AG04450 (cell line): Measurements from ENCODE around the gene EDEM3. TPM values are rescaled to one million over a fixed set of nuclear protein-coding genes. Genes with fewer than 3 reads are reported as not detected.

Source experiments
- CTCF ChIA-PET: fragments of 300-600, 350-600 bp; formaldehyde crosslinking; extraction: SDS; loops from one replicate; lab custom pipeline; 2022; ENCODE audit warnings: antibody characterized with exemption, inconsistent platforms; lab: Charles Lee
- POLR2A ChIA-PET: fragments of 350-600 bp; formaldehyde crosslinking; extraction: SDS; loops from one replicate; lab custom pipeline; 2021; ENCODE audit warnings: antibody characterized with exemption, inconsistent platforms; lab: Yijun Ruan, JAX
- DNase-seq: peaks from one replicate; pipeline ENCODE4 v3.0.0-alpha.2; 2011; ENCODE audit warnings: low read depth, low spot score
- H3K27ac ChIP-seq: one replicate; pipeline ENCODE4 v1.5.1; 2012; ENCODE audit warnings: low read depth, low read length, control low read depth
- H3K27me3 ChIP-seq: one replicate; pipeline ENCODE4 v1.6.0; 2012; ENCODE audit warnings: low read length; ENCODE audit not compliant: control insufficient read depth, insufficient read depth
- H3K4me3 ChIP-seq: 2 replicates; pipeline ENCODE4 v1.5.1; 2011; ENCODE audit warnings: mild to moderate bottlenecking, low read depth, low read length, control low read depth
- H3K9me3 ChIP-seq: 2 replicates; pipeline ENCODE4 v1.5.1; 2012; ENCODE audit warnings: low read length; ENCODE audit not compliant: control insufficient read depth, insufficient read depth
- polyA plus RNA-seq: library from polyadenylated mRNA; depleted of rRNA; stranded (reverse); fragments of >200 nt; gene quantifications from 2 replicates; pipeline ENCODE4 v1.2.3, GENCODE V29; 2011; rRNA removed
- TF ChIP-seq, protein P1 (sequence below): IDR thresholded peaks from 2 replicates; pipeline ENCODE4 v1.5.1; 2011; ENCODE audit warnings: low read depth, low read length, control low read depth, inconsistent platforms

The EDEM3 gene
- polyA plus RNA-seq, 1 experiment, result 26.1 TPM

DNA sequence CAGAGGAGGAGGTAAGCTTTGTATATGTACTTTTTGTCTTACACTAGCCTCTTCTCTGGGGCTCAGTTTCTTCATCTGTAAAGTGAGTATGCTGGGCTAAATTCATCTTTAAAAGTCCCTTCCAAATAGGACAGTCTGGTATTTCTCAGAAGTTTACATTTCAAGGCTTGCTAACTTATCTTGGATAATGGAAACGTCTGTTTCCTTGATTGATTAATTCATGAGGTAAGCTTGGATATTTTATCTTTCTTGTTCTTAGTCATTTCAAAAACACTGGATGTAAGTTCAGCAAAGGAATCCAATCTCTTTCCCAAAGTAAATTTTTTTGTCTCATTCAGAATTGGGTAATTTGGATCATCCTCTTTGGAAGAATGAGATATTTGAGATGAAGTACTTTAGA is 111.0 kb downstream of the EDEM3 start:
- H3K9me3 ChIP-seq, result peaks cover 2% of the 10 kb centered on the region
- TF ChIP-seq, protein P1, sequence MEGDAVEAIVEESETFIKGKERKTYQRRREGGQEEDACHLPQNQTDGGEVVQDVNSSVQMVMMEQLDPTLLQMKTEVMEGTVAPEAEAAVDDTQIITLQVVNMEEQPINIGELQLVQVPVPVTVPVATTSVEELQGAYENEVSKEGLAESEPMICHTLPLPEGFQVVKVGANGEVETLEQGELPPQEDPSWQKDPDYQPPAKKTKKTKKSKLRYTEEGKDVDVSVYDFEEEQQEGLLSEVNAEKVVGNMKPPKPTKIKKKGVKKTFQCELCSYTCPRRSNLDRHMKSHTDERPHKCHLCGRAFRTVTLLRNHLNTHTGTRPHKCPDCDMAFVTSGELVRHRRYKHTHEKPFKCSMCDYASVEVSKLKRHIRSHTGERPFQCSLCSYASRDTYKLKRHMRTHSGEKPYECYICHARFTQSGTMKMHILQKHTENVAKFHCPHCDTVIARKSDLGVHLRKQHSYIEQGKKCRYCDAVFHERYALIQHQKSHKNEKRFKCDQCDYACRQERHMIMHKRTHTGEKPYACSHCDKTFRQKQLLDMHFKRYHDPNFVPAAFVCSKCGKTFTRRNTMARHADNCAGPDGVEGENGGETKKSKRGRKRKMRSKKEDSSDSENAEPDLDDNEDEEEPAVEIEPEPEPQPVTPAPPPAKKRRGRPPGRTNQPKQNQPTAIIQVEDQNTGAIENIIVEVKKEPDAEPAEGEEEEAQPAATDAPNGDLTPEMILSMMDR, result no peak
- H3K27me3 ChIP-seq, result peaks cover 4% of the 10 kb centered on the region
- H3K4me3 ChIP-seq, result no peak overlapping the region
- H3K27ac ChIP-seq, result no peak overlapping the region
- ChIA-PET POLR2A (no interaction called here), CTCF (interaction anchor here (1.9 kb wide), 1 partner anchor 20 kb away, joined by 8 read pairs; no protein-coding TSS in a partner anchor)
- DNase-seq, result no peak

DNA sequence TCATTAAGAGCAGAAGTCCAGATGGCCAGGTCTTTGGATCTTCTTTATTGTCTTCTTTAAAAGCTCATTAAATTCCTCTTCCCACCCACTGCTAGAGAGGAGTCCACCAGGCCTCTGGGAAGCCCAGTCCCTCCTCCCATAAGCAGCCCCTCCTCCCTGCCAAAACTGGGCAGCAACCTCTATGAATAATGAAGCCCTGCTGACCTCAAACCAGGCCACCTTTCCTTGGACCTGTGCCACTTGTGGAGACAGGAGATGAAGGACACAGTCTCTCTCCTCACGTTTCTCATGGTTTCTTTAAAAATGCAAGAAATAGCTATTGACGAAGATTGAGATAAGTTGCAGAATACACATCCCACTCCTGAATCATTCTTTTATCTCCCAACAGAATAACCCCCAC is 112.8 kb downstream of the EDEM3 start:
- DNase-seq, result no peak
- Histone ChIP-seq H3K9me3 (no peaks in the 10 kb centered on the region), H3K27ac (no peak overlapping the region), H3K27me3 (peaks cover 4% of the 10 kb centered on the region), H3K4me3 (no peak overlapping the region)
- ChIA-PET CTCF (interaction anchor here (1.9 kb wide), 1 partner anchor 22 kb away, joined by 8 read pairs; no protein-coding TSS in a partner anchor), POLR2A (no interaction called here)
- TF ChIP-seq, protein P1, result no peak

DNA sequence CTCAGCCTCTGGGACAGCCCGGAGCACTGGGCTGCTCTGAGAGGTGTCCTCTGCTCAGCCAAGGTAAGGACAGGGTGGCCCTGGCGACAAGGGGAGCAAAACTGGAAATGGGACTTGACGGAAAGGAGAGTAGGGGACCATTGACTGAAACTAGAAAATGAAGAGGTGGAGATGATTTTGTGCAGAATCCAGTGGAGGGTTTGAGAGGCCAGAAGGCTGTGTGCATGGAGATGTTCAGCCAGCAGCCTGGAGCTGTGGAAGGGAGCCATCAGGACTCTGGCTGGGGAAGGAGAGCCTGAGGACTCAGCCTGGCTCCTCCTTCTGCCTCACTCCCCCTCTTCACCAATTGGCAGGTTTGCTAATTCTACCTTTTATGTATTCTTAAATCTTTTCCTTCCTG is 114.2 kb downstream of the EDEM3 start:
- no peak overlapping the region for H3K4me3 ChIP-seq
- DNase-seq, result no peak
- ChIA-PET POLR2A (no interaction called here), CTCF (no interaction called here)
- TF ChIP-seq, protein P1, result no peak
- H3K27me3 ChIP-seq, result peaks cover 4% of the 10 kb centered on the region
- H3K9me3 ChIP-seq, result no peaks in the 10 kb centered on the region
- H3K27ac ChIP-seq, result no peak overlapping the region

Other genes with a start within 250 kb of the EDEM3 start
- 32.9 and 35.0 TPM in 2 replicates for gene NIBAN1, start 219.7 kb upstream of the EDEM3 start, polyA plus RNA-seq